T follicular helper cell (primary cell): ENCODE data around the gene PPM1H.
A peak's percentile ranks its signal among the peaks of the same experiment; 100 is the strongest.

ENCODE experiments used
- DNase-seq: peaks from one replicate; pipeline ENCODE4 v3.0.0-alpha.2; 2020; ENCODE audit warnings: low read depth

The PPM1H gene

DNA sequence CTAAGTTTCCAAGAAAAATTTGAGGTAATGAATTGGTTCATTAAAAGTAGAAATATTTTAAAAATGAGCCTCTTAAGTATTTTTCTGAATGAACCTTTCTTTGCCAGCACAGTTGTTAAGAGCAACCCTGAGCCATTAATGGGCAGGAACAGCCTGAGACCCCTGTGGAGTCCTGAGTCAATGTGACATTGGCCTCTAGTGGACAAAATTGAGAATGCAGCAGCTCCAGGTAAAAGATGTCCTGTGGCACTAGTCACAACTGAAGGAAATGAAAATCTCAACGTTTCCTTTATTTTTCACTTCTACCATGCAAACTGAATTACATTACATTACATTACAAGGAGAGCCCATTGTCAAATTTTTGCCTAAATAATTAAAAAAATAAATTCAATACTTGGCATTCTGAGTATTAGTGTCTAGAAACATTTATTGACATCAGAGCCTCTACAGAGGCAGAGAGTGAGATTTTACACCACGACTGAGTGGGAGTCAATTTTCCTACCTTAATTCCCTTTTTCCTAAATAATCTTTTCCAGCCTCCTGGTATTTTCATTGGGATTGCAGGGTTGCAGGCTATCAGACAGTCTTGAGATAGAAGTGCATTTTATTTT, 135.7 kb downstream of the PPM1H start:
- peak; percentile 24 for DNase-seq

DNA sequence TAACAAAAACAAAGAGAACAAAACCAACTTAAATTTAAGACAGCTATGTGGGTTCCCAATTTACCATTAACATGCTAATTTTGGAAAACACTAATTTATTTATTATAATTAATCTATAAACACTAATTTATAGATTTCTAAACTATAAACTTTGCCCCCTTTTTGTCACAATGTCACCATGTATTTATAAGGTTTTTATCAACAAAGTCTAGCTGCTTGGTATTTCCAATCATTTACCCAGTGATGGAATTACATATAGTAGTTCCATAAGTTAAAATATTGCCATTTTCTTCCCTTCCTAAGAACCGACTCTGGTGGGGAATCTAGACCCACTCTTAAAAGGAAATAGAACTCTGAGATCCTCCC, 140.7 kb downstream of the PPM1H start:
- DNase-seq = no peak

DNA sequence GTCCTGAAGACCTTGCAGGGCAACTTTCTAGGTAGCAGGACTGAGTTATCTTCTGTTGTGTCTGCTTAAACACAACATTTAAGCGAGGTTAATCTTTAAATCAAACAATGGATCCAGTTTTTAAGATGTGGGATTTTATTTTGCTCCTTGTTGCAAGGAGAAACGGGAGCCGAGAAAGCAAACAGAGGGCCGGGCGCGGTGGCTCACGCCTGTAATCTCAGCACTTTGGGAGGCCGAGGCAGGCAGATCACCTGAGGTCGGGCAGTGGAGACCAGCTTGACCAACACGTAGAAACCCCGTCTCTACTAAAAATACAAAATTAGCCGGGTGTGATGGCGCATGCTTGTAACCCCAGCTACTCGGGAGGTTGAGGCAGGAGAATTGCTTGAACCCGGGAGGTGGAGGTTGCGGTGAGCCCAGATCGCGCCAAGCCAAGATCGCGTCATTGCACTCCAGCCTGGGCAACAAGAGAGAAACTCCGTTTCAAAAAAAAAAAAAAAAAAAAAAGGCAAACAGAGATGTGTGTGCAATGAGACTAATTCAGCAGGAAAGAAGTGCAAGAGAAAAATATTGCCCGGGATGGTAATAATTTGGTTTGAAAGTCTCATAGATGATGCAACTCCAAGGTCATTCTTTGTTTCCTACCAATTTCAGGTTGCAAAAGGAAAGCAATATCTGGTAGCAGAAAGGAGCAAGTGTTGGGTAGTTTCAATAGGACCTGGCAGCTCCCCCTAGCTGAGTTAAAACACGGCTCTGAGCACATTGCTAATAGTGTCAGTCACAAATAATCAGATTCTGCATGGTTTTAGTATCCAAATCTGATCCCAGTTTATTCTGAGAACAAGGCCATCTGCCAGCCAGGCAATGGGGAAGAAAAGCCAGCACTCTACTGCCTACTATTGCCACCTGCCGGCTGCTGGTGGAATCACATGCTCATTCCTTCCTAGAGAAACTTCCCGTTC, 141.4 kb downstream of the PPM1H start:
- peak; percentile 50 for DNase-seq

DNA sequence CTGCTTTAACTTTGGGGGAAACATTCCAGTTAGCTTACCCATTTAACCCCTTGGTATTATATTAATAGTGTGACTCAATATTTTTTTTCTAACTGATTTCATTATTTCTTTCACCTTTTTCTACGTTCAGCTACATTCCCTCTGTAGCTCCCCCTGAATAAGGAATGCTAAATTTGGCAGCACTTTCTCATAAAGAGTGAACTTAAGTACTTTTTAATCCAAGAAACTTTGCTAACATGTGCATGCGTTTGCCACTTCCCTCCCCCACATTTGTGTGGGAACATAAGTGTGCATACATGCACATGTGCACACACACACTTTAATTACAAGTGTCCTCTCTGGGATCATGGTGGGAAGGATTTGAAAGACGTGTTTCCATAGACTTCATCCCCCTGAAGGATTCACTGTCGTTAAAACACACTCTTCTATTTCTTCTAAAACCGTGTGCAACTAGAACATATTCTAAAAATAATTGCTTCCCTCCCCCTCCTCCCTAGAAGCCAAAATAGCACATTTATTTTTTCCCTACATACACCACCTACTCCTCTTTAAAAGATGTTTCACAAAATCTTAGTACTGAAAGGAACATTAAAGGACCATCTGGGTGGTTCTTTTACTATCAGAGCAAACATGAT, 142.6 kb downstream of the PPM1H start:
- no peak for DNase-seq

DNA sequence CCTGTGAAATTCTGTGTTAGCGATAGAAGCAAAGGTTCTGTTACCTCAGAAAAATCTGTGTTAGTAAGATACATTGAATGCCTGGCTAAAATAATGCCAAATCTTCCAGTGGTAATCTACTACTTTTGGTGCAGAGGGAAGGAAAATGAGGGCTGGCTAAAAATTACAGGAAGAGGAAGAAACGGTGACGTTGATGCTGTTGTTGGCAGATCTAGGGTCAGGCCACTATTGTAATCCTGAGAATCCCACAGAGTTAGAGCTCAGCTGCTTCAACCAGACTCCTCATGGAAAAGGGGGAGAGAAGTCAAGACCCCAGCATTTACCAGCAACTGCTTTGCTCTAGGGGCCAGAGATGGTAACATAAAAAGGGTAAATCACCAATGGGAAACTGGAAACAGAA, 145.1 kb downstream of the PPM1H start:
- DNase-seq = no peak

DNA sequence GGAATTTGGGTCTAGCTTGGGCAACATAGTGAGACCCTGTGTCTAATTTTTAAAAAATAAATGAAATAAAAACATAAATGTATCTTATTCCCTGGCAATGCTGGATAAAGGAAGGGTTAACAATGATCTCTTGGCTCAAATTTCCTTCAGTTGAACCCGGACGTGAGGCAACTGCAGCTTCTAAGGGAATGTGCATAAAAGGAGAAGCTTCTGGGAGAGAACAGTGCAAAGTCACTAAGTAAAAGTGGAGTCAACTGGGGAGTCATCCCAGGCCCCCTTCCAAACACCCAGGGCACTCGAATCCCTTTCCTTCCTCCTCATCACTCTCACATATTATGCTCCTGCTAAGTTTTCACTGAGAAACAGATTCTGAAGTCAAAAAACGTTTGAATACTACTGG, 147.3 kb downstream of the PPM1H start:
- no peak for DNase-seq

DNA sequence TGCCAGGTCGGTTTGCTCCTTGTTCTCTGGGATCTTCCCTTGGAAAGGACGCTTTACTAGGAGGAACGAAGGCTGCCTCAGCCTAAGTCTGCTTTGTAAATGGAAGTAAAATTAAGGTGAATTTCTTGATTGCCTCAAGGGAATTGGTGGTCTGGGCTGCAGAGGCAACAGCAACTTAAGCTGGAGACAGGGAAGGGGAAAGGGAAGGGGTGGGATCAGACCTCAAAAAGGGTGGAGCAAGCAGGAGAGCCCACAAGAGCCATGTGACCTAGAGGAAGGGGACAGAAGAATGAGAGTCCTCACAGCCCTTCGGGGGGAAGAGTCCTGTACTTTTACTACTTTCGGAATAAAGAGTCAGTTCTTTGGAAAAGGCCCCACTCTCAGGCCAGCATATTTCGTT, 147.9 kb downstream of the PPM1H start:
- no peak for DNase-seq

DNA sequence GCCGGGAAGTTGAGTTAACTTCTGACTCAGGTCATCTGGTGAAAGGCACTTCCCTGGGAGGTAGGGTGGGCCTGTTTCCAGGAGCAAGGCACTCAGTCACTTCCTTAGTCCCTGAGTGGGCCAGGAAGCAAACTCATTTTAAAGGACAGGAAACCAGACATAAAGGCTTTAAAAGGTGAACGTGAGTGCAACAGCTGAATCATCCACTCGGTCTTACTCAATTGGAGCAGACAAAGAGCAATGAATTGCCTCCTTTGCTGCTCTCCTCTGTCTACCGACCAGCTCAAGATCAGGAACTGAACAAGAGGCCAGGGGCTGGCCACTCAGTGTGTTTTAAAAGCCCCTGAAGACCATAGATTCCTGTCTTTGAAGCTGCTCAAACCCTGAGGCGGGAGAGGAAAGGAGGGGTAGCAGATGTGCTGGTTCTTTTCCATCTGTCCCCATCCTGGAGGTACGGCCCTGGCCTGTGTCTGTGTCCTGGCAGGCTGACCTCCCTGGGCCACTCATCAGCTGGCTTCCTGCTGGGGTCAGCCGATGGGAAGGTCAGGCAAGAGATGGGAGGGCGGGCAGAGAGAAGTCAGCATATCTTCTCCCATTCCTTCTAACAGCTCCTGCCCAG, 148.9 kb downstream of the PPM1H start:
- no peak for DNase-seq

DNA sequence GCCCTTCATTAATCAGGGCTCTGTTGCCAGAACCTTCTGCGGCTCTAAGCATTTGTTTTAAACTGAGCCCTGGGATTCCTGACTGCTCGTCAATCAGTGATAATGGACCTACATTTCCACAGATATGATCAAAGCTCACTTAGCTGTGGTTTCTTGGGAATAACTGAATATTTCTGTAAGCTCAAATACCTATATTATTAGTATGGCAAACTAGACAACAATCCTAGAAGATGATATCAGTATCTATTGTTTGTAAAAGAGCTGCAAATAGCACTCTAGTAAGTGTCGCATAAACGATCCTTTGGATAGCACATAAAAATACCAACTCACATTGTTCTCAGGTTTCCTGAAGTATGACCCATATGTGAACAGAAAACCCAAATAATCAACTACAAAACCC, 150.4 kb downstream of the PPM1H start:
- no peak for DNase-seq

DNA sequence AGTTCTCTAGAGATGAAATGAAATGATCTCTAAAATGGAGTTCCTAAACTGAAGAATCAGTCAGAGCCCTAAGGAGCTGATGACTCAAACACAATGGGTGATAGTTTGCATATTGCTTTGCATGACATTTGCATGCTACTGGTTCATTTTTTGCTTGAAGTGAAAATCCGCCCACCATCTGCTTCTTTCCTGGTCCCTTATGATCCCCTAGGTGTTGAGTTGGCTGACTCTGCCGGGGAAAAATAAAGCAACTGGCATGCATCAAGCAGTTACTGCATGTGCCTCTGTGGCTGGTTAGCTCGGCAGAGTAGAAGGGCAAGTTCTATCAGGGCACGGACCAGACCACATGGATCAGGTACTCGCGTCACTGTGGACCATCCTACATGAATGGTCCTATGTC, 151.1 kb downstream of the PPM1H start:
- no peak for DNase-seq

DNA sequence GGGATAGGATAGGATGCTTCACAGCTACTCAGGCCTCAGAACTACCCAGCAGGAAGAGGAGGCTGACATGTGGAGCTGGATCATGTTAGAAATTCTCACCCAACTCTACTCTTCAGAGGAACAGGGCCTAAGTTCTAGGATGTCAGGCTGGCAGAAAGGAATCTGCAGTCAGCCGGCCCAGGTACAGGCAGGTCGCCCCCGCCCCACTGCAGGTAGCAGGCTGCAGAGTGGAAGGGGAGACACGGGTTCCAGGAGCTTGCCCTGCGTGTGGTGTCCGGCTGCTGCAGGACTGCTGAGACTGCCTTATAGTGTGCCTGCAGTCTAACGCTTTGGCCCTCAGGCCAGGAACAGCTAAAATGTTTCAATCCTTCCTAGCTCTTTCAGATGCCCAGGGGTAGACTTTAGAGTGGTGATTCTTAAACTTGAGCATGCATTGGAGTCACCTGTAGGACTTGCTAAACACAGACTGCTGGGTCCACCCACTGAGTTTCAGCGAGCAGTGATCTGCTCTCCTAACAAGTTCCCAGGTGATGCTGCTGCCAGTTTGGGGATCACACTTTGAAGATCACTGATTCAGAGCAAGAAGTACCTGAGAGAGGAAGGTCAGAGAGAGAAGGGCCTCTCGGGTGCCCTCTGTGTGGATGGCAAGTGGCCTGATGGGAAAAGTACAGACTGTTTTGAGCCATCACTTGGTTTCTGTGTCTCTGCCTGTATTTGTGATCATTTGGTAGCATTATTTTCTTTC, 153.6 kb downstream of the PPM1H start:
- no peak for DNase-seq

DNA sequence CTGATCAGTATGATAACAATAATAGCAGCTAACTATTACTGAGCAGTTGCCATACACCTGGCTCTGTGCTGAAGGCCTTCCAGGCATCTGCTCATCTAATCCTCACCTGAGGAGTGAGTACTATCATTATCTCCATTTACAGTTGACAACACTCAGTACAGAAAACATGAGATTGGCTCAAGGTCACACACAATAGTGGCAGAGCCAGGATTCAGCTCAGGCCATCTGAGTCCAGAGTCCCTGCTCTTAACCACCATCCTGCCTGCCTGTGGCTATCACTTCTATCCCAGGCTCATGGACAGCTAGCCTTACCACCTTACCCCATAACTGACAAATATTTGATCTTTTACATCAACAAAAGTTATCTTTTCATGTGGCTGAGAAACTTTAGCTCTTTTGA, 155.5 kb downstream of the PPM1H start:
- DNase-seq = no peak

DNA sequence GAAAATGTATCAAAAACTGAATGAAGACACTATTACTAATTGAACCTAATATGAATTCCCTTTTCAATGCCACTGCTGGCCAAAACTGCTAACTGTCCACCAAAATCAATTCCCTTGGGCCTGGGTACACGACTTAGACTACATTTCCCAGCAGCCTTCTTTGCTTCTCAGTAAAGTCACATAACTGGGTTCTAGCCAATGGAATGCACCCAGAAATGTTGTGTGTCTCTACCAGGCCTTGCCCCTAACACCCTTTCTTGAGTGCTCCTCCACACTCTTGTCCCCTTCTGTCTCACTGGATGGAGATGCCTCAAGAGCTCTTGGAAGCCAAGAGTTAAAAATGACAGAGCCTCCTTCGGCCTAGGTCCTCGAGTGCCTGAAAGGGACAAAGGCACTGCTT, 156.8 kb downstream of the PPM1H start:
- no peak for DNase-seq

DNA sequence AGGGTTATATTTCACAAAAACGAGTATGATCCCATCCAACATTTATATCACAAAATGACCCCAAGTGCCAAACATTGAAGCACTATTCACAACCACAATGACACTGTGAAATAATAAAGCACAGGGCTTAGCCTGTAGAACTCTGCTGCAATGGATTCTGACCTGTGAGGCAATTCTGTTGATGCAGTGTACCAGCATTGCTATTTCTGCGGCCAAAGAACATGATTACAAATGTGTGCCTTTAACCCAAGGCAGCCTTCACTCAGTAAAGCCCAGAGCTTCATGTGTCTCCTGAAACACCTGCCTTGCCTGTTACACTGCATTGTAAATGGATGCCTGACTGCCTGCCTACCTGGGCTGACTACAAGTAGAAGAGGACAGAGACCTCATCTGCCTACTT, 158.0 kb downstream of the PPM1H start:
- DNase-seq = no peak

DNA sequence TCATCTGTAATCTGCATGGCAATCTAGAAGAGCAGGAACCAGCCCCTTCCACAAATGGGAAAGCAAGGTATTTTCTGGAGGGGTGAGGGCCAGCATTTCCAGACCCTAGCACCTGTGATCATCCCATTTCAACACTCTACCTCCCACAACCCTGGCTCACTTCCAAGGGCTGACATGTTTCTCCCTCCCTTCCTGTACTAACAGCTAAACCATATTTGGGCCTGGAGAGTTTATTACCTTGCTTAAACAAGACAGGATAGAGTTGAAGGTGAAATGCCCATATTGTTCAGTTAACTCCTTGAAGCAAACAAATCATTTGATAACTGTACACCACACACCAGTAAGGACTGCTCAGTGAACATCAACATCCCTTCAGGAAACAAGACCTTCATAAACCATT, 158.4 kb downstream of the PPM1H start:
- no peak for DNase-seq

DNA sequence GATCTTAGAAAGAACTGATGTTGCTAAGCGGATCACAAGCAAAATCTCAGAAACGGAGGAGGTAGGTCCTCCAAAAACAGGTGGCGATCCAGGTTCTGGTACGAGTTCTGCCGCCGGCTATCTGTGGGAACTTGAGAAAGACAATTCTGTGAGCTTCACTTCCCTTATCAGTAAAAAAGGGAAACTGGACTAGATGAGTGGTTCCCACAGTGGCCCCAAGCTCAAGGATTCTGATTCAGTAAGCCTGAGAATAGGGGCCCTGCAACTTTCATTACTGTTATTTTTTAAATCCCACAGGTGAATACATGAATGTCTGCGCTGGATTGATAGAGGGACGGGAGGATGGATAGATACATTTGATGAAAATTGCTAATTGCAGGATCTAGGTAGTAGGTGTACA, 160.2 kb downstream of the PPM1H start:
- DNase-seq = no peak

DNA sequence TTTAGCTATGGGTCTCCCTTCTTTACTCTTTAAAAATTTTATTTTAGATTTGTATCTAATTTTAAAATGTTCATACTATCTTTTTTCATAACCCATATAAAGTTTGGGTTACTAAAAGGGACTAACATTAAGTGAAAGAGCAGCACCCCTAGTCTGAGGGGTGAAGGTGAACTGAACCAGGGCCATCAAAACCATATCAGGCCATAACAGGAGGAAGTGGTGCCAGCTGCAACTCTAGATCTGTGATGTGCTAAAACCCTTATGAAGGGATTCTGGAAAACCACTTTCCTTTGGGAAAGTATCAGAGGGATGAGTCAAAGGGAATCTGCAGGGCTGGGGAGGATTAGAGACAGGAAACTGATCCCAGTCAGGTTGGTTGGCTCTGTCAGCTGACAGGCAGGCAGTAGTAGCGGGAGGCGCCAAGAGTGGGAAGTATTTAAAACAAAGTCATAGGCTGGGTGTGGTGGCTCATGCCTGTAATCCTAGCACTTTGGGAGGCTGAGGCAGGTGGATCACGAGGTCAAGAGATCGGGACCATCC, 162.5 kb downstream of the PPM1H start:
- DNase-seq = no peak

DNA sequence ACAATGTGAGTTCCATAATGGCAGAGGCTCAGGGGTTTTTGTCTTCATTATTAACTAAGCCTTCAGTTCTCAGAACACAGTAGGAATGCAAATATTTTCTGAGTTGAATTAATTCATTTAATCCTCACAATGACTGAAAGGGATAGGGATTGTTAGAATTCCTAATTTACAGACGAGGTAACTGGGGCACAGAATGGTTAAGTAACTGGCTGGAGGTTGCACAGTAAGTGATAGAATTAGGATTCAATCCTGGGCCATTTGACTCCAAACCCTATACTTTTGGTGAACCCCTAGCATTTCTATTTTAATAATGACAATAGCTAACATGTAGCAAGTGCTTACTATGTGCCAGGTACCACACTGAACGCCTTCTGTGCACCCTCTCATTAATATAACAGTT, 163.1 kb downstream of the PPM1H start:
- DNase-seq = no peak

DNA sequence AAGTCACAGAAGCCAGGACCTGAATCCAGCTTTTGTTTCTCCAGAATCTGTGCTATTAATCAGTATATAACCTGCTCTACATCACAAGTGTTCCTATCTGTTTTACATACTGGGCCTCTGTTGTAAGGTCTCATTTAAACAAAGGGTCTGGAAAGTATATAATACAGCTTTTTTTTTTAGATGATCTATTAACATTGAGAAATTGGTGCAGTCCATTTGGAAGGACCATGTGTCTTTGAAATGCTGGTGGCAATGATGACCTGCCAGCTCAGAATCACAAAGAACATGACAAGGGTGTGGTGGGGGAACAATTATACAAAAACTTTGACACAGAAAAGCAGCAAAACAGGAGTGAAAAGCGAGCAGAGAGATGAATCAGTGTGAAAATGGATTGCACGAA, 164.6 kb downstream of the PPM1H start:
- no peak for DNase-seq

DNA sequence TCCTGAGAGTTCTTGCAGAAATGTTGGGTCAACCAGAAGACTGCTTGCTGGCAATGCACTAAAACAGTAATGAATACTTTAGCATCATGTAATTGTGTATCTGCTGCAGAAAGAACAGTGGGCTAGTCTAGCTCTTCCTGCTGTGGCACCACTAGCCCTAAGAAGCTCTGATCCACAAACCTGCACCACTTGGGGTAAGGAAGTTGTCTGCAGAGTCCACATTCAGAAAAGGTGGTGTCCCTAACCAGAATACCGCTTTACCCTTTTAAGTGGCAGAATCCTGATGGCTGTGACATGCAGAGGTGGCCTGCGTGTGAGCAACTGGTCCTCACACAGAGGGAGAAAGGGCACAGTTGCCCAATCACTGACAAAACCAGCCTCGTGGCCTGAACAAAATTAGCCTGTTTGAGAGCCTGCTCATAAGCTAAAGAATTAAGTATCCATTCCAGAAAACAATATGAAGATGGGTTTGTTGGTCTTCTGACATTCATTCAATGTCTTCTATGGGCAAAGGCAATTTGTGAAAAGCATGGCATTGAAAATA, 165.8 kb downstream of the PPM1H start:
- no peak for DNase-seq

DNA sequence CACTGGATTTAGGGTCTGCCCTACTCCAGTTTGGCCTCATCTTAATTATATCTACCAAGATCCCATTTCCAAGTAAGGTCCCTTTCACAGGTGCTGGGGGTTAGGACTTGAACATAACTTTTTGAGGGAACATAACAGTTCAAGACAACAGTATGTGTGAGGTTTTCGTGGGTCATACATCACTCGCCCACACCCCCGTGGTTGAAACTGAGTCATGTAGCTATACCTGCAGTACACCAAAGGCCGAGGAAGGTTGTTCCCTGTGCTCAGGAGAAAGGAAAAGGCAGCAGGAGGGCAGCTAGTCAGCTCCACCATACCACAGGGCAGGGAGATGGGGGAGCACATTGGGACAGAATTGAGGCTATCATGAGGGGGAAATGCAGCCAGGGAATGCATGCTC, 167.0 kb downstream of the PPM1H start:
- no peak for DNase-seq
